Mesodermal cell (in vitro differentiated cells): ENCODE results near the gene ST7.
A peak's percentile ranks its signal among the peaks of the same experiment; 100 is the strongest.

Experiments used
- H3K27ac ChIP-seq: 2 replicates; pipeline ENCODE4 v1.7.0; 2013; ENCODE audit warnings: mild to moderate bottlenecking, low read depth, low read length, moderate library complexity; ENCODE audit not compliant: severe bottlenecking
- H3K36me3 ChIP-seq: 2 replicates; pipeline ENCODE4 v1.7.1; 2013; ENCODE audit warnings: mild to moderate bottlenecking, low read length, moderate library complexity; ENCODE audit not compliant: control insufficient read depth, insufficient read depth
- H3K4me1 ChIP-seq: one replicate; pipeline ENCODE4 v1.7.1; 2013; ENCODE audit warnings: mild to moderate bottlenecking, low read length; ENCODE audit not compliant: insufficient read depth, control insufficient read depth, poor library complexity, severe bottlenecking
- H3K4me3 ChIP-seq: 2 replicates; pipeline ENCODE4 v1.7.0; 2013; ENCODE audit warnings: low read length, control low read depth, mild to moderate bottlenecking; ENCODE audit not compliant: insufficient read depth, poor library complexity, severe bottlenecking; ENCODE audit errors: extremely low read depth
- H3K9me3 ChIP-seq: 2 replicates; pipeline ENCODE4 v1.7.1; 2013; ENCODE audit warnings: mild to moderate bottlenecking, low read length, moderate library complexity; ENCODE audit not compliant: control insufficient read depth
- WGBS, 2 experiments: methylation state at CpG; one replicate each; pipeline ENCODE4 v1.1.5; 2013; ENCODE audit warnings: missing lambda C conversion rate in 2 of 2; ENCODE audit not compliant: insufficient coverage in 2 of 2; 5-methylcytosine and 5-hydroxymethylcytosine counted together

The ST7 gene

GRCh38 chr7:117172283-117172682 is 219.0 kb downstream of the ST7 start:
- Histone ChIP-seq H3K27ac (peak overlapping the region; percentile 17), H3K9me3 (no peaks in the 10 kb centered on the region), H3K4me3 (no peak overlapping the region), H3K36me3 (no peaks in the 10 kb centered on the region), H3K4me1 (peaks cover 9% of the 10 kb centered on the region)
- 92 to 100% methylated on average over 1 of the region's 2 CpGs for WGBS, 2 experiments

- Histone ChIP-seq H3K27ac (peak overlapping the region; percentile 36), H3K4me3 (no peak overlapping the region), H3K9me3 (no peaks in the 10 kb centered on the region), H3K4me1 (peaks cover 9% of the 10 kb centered on the region), H3K36me3 (no peaks in the 10 kb centered on the region)
- 94 to 100% methylated on average over 2 to 3 of the region's 6 CpGs for WGBS, 2 experiments
These were observed 219.9 kb downstream of the ST7 start for GRCh38 chr7:117173035-117173770.

GRCh38 chr7:117176206-117176605 is 222.9 kb downstream of the ST7 start:
- H3K4me3 ChIP-seq: no peak overlapping the region
- 75 to 83% methylated on average over 1 to 2 of the region's 2 CpGs for WGBS, 2 experiments
- no peak overlapping the region for H3K27ac ChIP-seq
- H3K4me1 ChIP-seq: peaks cover 9% of the 10 kb centered on the region
- no peaks in the 10 kb centered on the region for H3K9me3 ChIP-seq
- no peaks in the 10 kb centered on the region for H3K36me3 ChIP-seq

- Histone ChIP-seq H3K36me3 (peaks cover 3% of the 10 kb centered on the region), H3K4me1 (no peaks in the 10 kb centered on the region), H3K27ac (no peak overlapping the region), H3K9me3 (no peaks in the 10 kb centered on the region), H3K4me3 (no peak overlapping the region)
- WGBS, 2 experiments: 100% methylated on average over 1 of the region's 2 CpGs; no CpG with 5 or more reads in 1 of the 2 experiments
These were observed 225.3 kb downstream of the ST7 start for GRCh38 chr7:117178600-117178999.

- Histone ChIP-seq H3K27ac (no peak overlapping the region), H3K4me1 (no peaks in the 10 kb centered on the region)
- 100% methylated on average over 1 of the region's 2 CpGs for WGBS, 2 experiments
These were observed 226.4 kb downstream of the ST7 start for GRCh38 chr7:117179701-117180100.

GRCh38 chr7:117183729-117184128 is 230.4 kb downstream of the ST7 start:
- 100% methylated on average over 1 of the region's 2 CpGs for WGBS, 2 experiments
- H3K4me3 ChIP-seq: no peak overlapping the region
- H3K9me3 ChIP-seq: no peaks in the 10 kb centered on the region
- H3K4me1 ChIP-seq: no peaks in the 10 kb centered on the region
- H3K27ac ChIP-seq: no peak overlapping the region
- peaks cover 4% of the 10 kb centered on the region for H3K36me3 ChIP-seq

More at GRCh38 chr7:117179701-117180100, 226.4 kb downstream of the ST7 start:
- Histone ChIP-seq H3K9me3 (no peaks in the 10 kb centered on the region), H3K36me3 (peaks cover 4% of the 10 kb centered on the region), H3K4me3 (no peak overlapping the region)

GRCh38 chr7:117184367-117184766 is 231.1 kb downstream of the ST7 start:
- Histone ChIP-seq H3K9me3 (no peaks in the 10 kb centered on the region), H3K27ac (no peak overlapping the region), H3K36me3 (peaks cover 4% of the 10 kb centered on the region), H3K4me1 (no peaks in the 10 kb centered on the region), H3K4me3 (no peak overlapping the region)
- no CpG with 5 or more reads among the region's 2 CpGs for WGBS, 2 experiments

- Histone ChIP-seq H3K27ac (no peak overlapping the region), H3K4me3 (no peak overlapping the region), H3K36me3 (peaks cover 4% of the 10 kb centered on the region), H3K4me1 (no peaks in the 10 kb centered on the region), H3K9me3 (no peaks in the 10 kb centered on the region)
- 100% methylated on average over 1 to 2 of the region's 3 CpGs for WGBS, 2 experiments
These were observed 231.8 kb downstream of the ST7 start for GRCh38 chr7:117185124-117185523.

- WGBS, 2 experiments: 89 to 92% methylated on average over 4 to 5 of the region's 7 CpGs
- Histone ChIP-seq H3K27ac (no peak overlapping the region), H3K9me3 (no peaks in the 10 kb centered on the region), H3K36me3 (peaks cover 13% of the 10 kb centered on the region), H3K4me3 (no peak overlapping the region), H3K4me1 (no peaks in the 10 kb centered on the region)
These were observed 233.1 kb downstream of the ST7 start for GRCh38 chr7:117186218-117187010.

- no peak overlapping the region for H3K27ac ChIP-seq
- peaks cover 12% of the 10 kb centered on the region for H3K36me3 ChIP-seq
- H3K9me3 ChIP-seq: no peaks in the 10 kb centered on the region
- H3K4me3 ChIP-seq: no peak overlapping the region
- H3K4me1 ChIP-seq: no peaks in the 10 kb centered on the region
These were observed 235.1 kb downstream of the ST7 start for GRCh38 chr7:117188376-117188775.
